Activated CD4-positive, alpha-beta T cell treated with anti-CD3 and anti-CD28 coated beads, Interleukin-2, amount 10 ng/mL, durations not matched to agents 24 days and 14 days (primary cell): ENCODE data around the gene ADAMTS12. TPM values are rescaled to one million over a fixed set of nuclear protein-coding genes. Genes with fewer than 3 reads are reported as not detected.

Experiments
- DNase-seq: peaks from one replicate; pipeline ENCODE4 v3.0.0; 2022
- H3K27ac Mint-ChIP-seq: one replicate; pipeline ENCODE4 v1.8.0; 2022; ENCODE audit warnings: mild to moderate bottlenecking, mixed read lengths
- H3K27me3 Mint-ChIP-seq: one replicate; pipeline ENCODE4 v1.8.0; 2022; ENCODE audit warnings: mixed read lengths
- H3K36me3 Mint-ChIP-seq: one replicate; pipeline ENCODE4 v1.8.0; 2022; ENCODE audit warnings: low read depth, mild to moderate bottlenecking, mixed read lengths
- H3K4me1 Mint-ChIP-seq: one replicate; pipeline ENCODE4 v1.8.0; 2021; ENCODE audit warnings: mixed read lengths
- H3K4me3 Mint-ChIP-seq: one replicate; pipeline ENCODE4 v1.8.0; 2022; ENCODE audit warnings: mild to moderate bottlenecking, moderate library complexity, mixed read lengths
- H3K9me3 Mint-ChIP-seq: one replicate; pipeline ENCODE4 v1.8.0; 2021; ENCODE audit warnings: mixed read lengths
- intact Hi-C: fragments of 100-400 bp; cut with micrococcal nuclease; formaldehyde crosslinking; loops from one replicate; pipeline ENCODE4 v1.15.1; 2023
- total RNA-seq: library from RNA; stranded (reverse); gene quantifications from 2 replicates; pipeline ENCODE4 v1.2.3, GENCODE V29; 2022

Gene ADAMTS12
- total RNA-seq, 1 donor from 2014 or later = not detected

GRCh38 chr5:33507426-33507825 lies 384.4 kb downstream of the ADAMTS12 start:
- H3K4me3 Mint-ChIP-seq = no peak overlapping the region
- no peaks in the 10 kb centered on the region for H3K27me3 Mint-ChIP-seq
- H3K36me3 Mint-ChIP-seq = no peaks in the 10 kb centered on the region
- intact Hi-C loops = no loop called here
- H3K27ac Mint-ChIP-seq = no peak overlapping the region
- H3K4me1 Mint-ChIP-seq = no peaks in the 10 kb centered on the region
- no peaks in the 10 kb centered on the region for H3K9me3 Mint-ChIP-seq
- no peak for DNase-seq

- no peaks in the 10 kb centered on the region for H3K36me3 Mint-ChIP-seq
- H3K4me3 Mint-ChIP-seq = no peak overlapping the region
- intact Hi-C loops = no loop called here
- H3K27me3 Mint-ChIP-seq = no peaks in the 10 kb centered on the region
- no peak overlapping the region for H3K27ac Mint-ChIP-seq
- no peaks in the 10 kb centered on the region for H3K9me3 Mint-ChIP-seq
- H3K4me1 Mint-ChIP-seq = no peaks in the 10 kb centered on the region
- DNase-seq = no peak
Observed at GRCh38 chr5:33504570-33504969, 387.2 kb downstream of the ADAMTS12 start.

- H3K36me3 Mint-ChIP-seq = no peaks in the 10 kb centered on the region
- no peak overlapping the region for H3K27ac Mint-ChIP-seq
- H3K4me3 Mint-ChIP-seq = no peak overlapping the region
- no peaks in the 10 kb centered on the region for H3K9me3 Mint-ChIP-seq
- intact Hi-C loops = no loop called here
- no peak for DNase-seq
- H3K4me1 Mint-ChIP-seq = no peaks in the 10 kb centered on the region
- no peaks in the 10 kb centered on the region for H3K27me3 Mint-ChIP-seq
Observed at GRCh38 chr5:33501899-33502298, 389.9 kb downstream of the ADAMTS12 start.

- no peaks in the 10 kb centered on the region for H3K27me3 Mint-ChIP-seq
- H3K36me3 Mint-ChIP-seq = no peaks in the 10 kb centered on the region
- no peak for DNase-seq
- H3K4me3 Mint-ChIP-seq = no peak overlapping the region
- no peak overlapping the region for H3K27ac Mint-ChIP-seq
- no peaks in the 10 kb centered on the region for H3K9me3 Mint-ChIP-seq
- intact Hi-C loops = no loop called here
- no peaks in the 10 kb centered on the region for H3K4me1 Mint-ChIP-seq
Observed at GRCh38 chr5:33501260-33501659, 390.5 kb downstream of the ADAMTS12 start.

GRCh38 chr5:33494466-33494865 lies 397.3 kb downstream of the ADAMTS12 start:
- DNase-seq = no peak
- H3K9me3 Mint-ChIP-seq = no peaks in the 10 kb centered on the region
- H3K4me3 Mint-ChIP-seq = no peak overlapping the region
- no peaks in the 10 kb centered on the region for H3K4me1 Mint-ChIP-seq
- no peaks in the 10 kb centered on the region for H3K27me3 Mint-ChIP-seq
- H3K27ac Mint-ChIP-seq = no peak overlapping the region
- intact Hi-C loops = no loop called here
- H3K36me3 Mint-ChIP-seq = no peaks in the 10 kb centered on the region

GRCh38 chr5:33491941-33492340 lies 399.8 kb downstream of the ADAMTS12 start:
- no peak overlapping the region for H3K4me3 Mint-ChIP-seq
- H3K27me3 Mint-ChIP-seq = no peaks in the 10 kb centered on the region
- H3K4me1 Mint-ChIP-seq = no peaks in the 10 kb centered on the region
- H3K36me3 Mint-ChIP-seq = no peaks in the 10 kb centered on the region
- intact Hi-C loops = no loop called here
- H3K27ac Mint-ChIP-seq = no peak overlapping the region
- H3K9me3 Mint-ChIP-seq = no peaks in the 10 kb centered on the region
- DNase-seq = no peak

- Mint-ChIP-seq H3K36me3 (no peaks in the 10 kb centered on the region), H3K4me3 (no peak overlapping the region), H3K27me3 (no peaks in the 10 kb centered on the region), H3K9me3 (no peaks in the 10 kb centered on the region), H3K27ac (no peak overlapping the region), H3K4me1 (no peaks in the 10 kb centered on the region)
- no peak for DNase-seq
- intact Hi-C loops = no loop called here
Observed at GRCh38 chr5:33490071-33490665, 401.6 kb downstream of the ADAMTS12 start.

GRCh38 chr5:33489481-33490067 lies 402.2 kb downstream of the ADAMTS12 start:
- no peaks in the 10 kb centered on the region for H3K9me3 Mint-ChIP-seq
- H3K27me3 Mint-ChIP-seq = no peaks in the 10 kb centered on the region
- H3K4me3 Mint-ChIP-seq = no peak overlapping the region
- DNase-seq = no peak
- intact Hi-C loops = no loop called here
- H3K36me3 Mint-ChIP-seq = no peaks in the 10 kb centered on the region
- H3K27ac Mint-ChIP-seq = no peak overlapping the region
- H3K4me1 Mint-ChIP-seq = no peaks in the 10 kb centered on the region

- Mint-ChIP-seq H3K9me3 (no peaks in the 10 kb centered on the region), H3K4me3 (no peak overlapping the region), H3K27ac (no peak overlapping the region), H3K27me3 (no peaks in the 10 kb centered on the region), H3K4me1 (no peaks in the 10 kb centered on the region), H3K36me3 (no peaks in the 10 kb centered on the region)
- no peak for DNase-seq
- intact Hi-C loops = no loop called here
Observed at GRCh38 chr5:33488558-33489355, 403.0 kb downstream of the ADAMTS12 start.

- H3K27me3 Mint-ChIP-seq = no peaks in the 10 kb centered on the region
Observed at GRCh38 chr5:33487236-33487635, 404.6 kb downstream of the ADAMTS12 start.

GRCh38 chr5:33482335-33482734 lies 409.5 kb downstream of the ADAMTS12 start:
- peaks cover 10% of the 10 kb centered on the region for H3K36me3 Mint-ChIP-seq
- no peak for DNase-seq
- no peaks in the 10 kb centered on the region for H3K27me3 Mint-ChIP-seq
- H3K4me3 Mint-ChIP-seq = no peak overlapping the region
- intact Hi-C loops = no loop called here
- H3K4me1 Mint-ChIP-seq = no peaks in the 10 kb centered on the region
- no peak overlapping the region for H3K27ac Mint-ChIP-seq
- H3K9me3 Mint-ChIP-seq = no peaks in the 10 kb centered on the region

More at GRCh38 chr5:33487236-33487635, 404.6 kb downstream of the ADAMTS12 start:
- Mint-ChIP-seq H3K36me3 (peaks cover under 1% of the 10 kb centered on the region), H3K27ac (no peak overlapping the region), H3K4me3 (no peak overlapping the region), H3K9me3 (no peaks in the 10 kb centered on the region), H3K4me1 (no peaks in the 10 kb centered on the region)
- intact Hi-C loops = no loop called here
- DNase-seq = no peak

- intact Hi-C loops = no loop called here
- Mint-ChIP-seq H3K4me1 (no peaks in the 10 kb centered on the region), H3K27ac (no peak overlapping the region), H3K9me3 (no peaks in the 10 kb centered on the region), H3K27me3 (no peaks in the 10 kb centered on the region), H3K4me3 (no peak overlapping the region), H3K36me3 (peaks cover 20% of the 10 kb centered on the region)
- DNase-seq = no peak
Observed at GRCh38 chr5:33480876-33481275, 410.9 kb downstream of the ADAMTS12 start.

- no peak overlapping the region for H3K4me3 Mint-ChIP-seq
- H3K27me3 Mint-ChIP-seq = no peaks in the 10 kb centered on the region
- no peak overlapping the region for H3K27ac Mint-ChIP-seq
- intact Hi-C loops = no loop called here
- peaks cover 36% of the 10 kb centered on the region for H3K36me3 Mint-ChIP-seq
- no peak for DNase-seq
- peaks cover 12% of the 10 kb centered on the region for H3K9me3 Mint-ChIP-seq
- H3K4me1 Mint-ChIP-seq = no peaks in the 10 kb centered on the region
Observed at GRCh38 chr5:33479311-33479710, 412.5 kb downstream of the ADAMTS12 start.

- Mint-ChIP-seq H3K9me3 (peaks cover 18% of the 10 kb centered on the region), H3K4me1 (no peaks in the 10 kb centered on the region), H3K27me3 (no peaks in the 10 kb centered on the region), H3K4me3 (no peak overlapping the region), H3K27ac (no peak overlapping the region), H3K36me3 (peaks cover 49% of the 10 kb centered on the region)
- intact Hi-C loops = no loop called here
- DNase-seq = no peak
Observed at GRCh38 chr5:33477816-33478215, 414.0 kb downstream of the ADAMTS12 start.
